ENCODE measurements around the gene ALKBH6.

DNA sequence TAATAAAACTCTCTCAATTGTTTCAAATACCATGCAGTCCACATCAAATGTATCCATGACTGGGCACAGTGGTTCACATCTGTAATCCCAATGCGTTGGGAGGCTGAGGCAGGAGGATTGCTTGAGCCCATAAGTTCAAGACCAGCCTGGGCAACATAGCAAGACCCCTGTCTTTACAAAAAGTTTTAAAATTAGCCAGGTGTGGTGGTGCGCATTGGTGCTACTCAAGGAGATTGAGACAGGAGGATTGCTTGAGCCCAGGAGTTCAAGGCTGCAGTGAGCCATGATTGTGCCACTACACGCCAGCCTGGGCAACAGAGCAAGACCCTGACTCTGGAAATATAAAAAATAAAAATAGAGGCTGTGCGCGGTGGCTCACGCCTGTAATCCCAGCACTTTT lies 13.7 kb upstream of the ALKBH6 start:
- TF ChIP-seq, protein P1, sequence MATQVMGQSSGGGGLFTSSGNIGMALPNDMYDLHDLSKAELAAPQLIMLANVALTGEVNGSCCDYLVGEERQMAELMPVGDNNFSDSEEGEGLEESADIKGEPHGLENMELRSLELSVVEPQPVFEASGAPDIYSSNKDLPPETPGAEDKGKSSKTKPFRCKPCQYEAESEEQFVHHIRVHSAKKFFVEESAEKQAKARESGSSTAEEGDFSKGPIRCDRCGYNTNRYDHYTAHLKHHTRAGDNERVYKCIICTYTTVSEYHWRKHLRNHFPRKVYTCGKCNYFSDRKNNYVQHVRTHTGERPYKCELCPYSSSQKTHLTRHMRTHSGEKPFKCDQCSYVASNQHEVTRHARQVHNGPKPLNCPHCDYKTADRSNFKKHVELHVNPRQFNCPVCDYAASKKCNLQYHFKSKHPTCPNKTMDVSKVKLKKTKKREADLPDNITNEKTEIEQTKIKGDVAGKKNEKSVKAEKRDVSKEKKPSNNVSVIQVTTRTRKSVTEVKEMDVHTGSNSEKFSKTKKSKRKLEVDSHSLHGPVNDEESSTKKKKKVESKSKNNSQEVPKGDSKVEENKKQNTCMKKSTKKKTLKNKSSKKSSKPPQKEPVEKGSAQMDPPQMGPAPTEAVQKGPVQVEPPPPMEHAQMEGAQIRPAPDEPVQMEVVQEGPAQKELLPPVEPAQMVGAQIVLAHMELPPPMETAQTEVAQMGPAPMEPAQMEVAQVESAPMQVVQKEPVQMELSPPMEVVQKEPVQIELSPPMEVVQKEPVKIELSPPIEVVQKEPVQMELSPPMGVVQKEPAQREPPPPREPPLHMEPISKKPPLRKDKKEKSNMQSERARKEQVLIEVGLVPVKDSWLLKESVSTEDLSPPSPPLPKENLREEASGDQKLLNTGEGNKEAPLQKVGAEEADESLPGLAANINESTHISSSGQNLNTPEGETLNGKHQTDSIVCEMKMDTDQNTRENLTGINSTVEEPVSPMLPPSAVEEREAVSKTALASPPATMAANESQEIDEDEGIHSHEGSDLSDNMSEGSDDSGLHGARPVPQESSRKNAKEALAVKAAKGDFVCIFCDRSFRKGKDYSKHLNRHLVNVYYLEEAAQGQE (IDR thresholded peaks at IDR 0.05; ENCODE audit: insufficient read depth in 1 of 2, low read depth in 2 of 2, low read length in 2 of 2), result no peak
- no peak for TF ChIP-seq TAF1 (IDR thresholded peaks at IDR 0.05; ENCODE audit: borderline replicate concordance, insufficient read depth, low read length)
